BLaER1 treated with 17β-estradiol and CSF1 and Interleukin-3, amounts not matched to agents 10 nM and 100 nM (cell line): ENCODE results near the gene PRKCA.

ENCODE experiments used
- H3K27ac ChIP-seq, 11 experiments: shearing (Covaris generic); formaldehyde crosslinking; 2 replicates each; pipeline ENCODE4 v1.8.1; 2022
- H3K27me3 ChIP-seq, 11 experiments: shearing (Covaris generic); formaldehyde crosslinking; 2 replicates each; pipeline ENCODE4 v1.8.1; 2022
- H3K36me3 ChIP-seq, 11 experiments: shearing (Covaris generic); formaldehyde crosslinking; 2 replicates each; pipeline ENCODE4 v1.8.1; 2022
- H3K4me1 ChIP-seq, 10 experiments: shearing (Covaris generic); formaldehyde crosslinking; 2 replicates each; pipeline ENCODE4 v1.8.1; 2022
- H3K4me2 ChIP-seq, 11 experiments: shearing (Covaris generic); formaldehyde crosslinking; 2 replicates each; pipeline ENCODE4 v1.8.1; 2022
- H3K4me3 ChIP-seq, 10 experiments: shearing (Covaris generic); formaldehyde crosslinking; 2 replicates each; pipeline ENCODE4 v1.8.1; 2022
- H3K9ac ChIP-seq, 11 experiments: shearing (Covaris generic); formaldehyde crosslinking; 2 replicates each; pipeline ENCODE4 v1.8.1; 2022
- H3K9me3 ChIP-seq, 11 experiments: shearing (Covaris generic); formaldehyde crosslinking; replicated peaks in 1 of 11; 2 replicates each; pipeline ENCODE4 v1.8.1; 2022
- H4K20me1 ChIP-seq, 11 experiments: shearing (Covaris generic); formaldehyde crosslinking; 2 replicates each; pipeline ENCODE4 v1.8.1; 2022
- Cebpa-rat ChIP-seq, 11 experiments: shearing (Covaris generic); IDR thresholded peaks; 2 replicates each; pipeline ENCODE4 v1.8.1; 2022

PRKCA gene

GRCh38 chr17:66523378-66524200 lies 221.2 kb downstream of the PRKCA start:
- Histone ChIP-seq H3K27me3 (no peaks in the 10 kb centered on the region), H3K9me3 (peaks cover 0 to 6% (median 0%) of the 10 kb centered on the region in 11 experiments; a peak in 1 of 22 replicates), H3K4me1 (peaks cover 8 to 72% (median 14%) of the 10 kb centered on the region in 10 experiments; a peak in 18 of 20 replicates), H3K4me3 (no peak overlapping the region), H3K4me2 (peak overlapping the region in 3 of 11 experiments; percentile 64 to 90 (median 87); a peak in 5 of 22 replicates), H3K9ac (no peak overlapping the region), H3K36me3 (peaks cover 0 to 37% (median 0%) of the 10 kb centered on the region in 11 experiments; a peak in 5 of 22 replicates), H3K27ac (no peak overlapping the region), H4K20me1 (peaks cover 0 to 30% (median 0%) of the 10 kb centered on the region in 11 experiments; a peak in 2 of 22 replicates)
- no peak for TF ChIP-seq Cebpa-rat (IDR thresholded peaks at IDR 0.05)

GRCh38 chr17:66524877-66525276 lies 222.5 kb downstream of the PRKCA start:
- Histone ChIP-seq H3K9me3 (peaks cover 0 to 6% (median 0%) of the 10 kb centered on the region in 11 experiments; a peak in 1 of 22 replicates), H3K36me3 (peaks cover 0 to 38% (median 0%) of the 10 kb centered on the region in 11 experiments; a peak in 5 of 22 replicates), H3K4me2 (peak overlapping the region in 2 of 11 experiments; percentile 87 to 90; a peak in 3 of 22 replicates), H4K20me1 (peaks cover 0 to 26% (median 0%) of the 10 kb centered on the region in 11 experiments; a peak in 2 of 22 replicates), H3K27ac (no peak overlapping the region), H3K4me1 (peaks cover 8 to 68% (median 12%) of the 10 kb centered on the region in 10 experiments; a peak in 18 of 20 replicates), H3K9ac (no peak overlapping the region), H3K27me3 (no peaks in the 10 kb centered on the region), H3K4me3 (no peak overlapping the region)
- TF ChIP-seq Cebpa-rat (IDR thresholded peaks at IDR 0.05), result no peak

- Histone ChIP-seq H4K20me1 (peaks cover 0 to 29% (median 0%) of the 10 kb centered on the region in 11 experiments; a peak in 2 of 22 replicates), H3K4me2 (peak overlapping the region in 1 of 11 experiments; percentile 17; a peak in 1 of 22 replicates), H3K9me3 (peaks cover 0 to 6% (median 0%) of the 10 kb centered on the region in 11 experiments; a peak in 1 of 22 replicates), H3K36me3 (peaks cover 0 to 43% (median 0%) of the 10 kb centered on the region in 11 experiments; a peak in 5 of 22 replicates), H3K27ac (no peak overlapping the region), H3K9ac (no peak overlapping the region), H3K4me3 (no peak overlapping the region), H3K27me3 (no peaks in the 10 kb centered on the region), H3K4me1 (peaks cover 8 to 68% (median 12%) of the 10 kb centered on the region in 10 experiments; a peak in 18 of 20 replicates)
- TF ChIP-seq Cebpa-rat (IDR thresholded peaks at IDR 0.05), result no peak
Measured at GRCh38 chr17:66525338-66525737, 222.9 kb downstream of the PRKCA start.

- H3K36me3 ChIP-seq, result peaks cover 0 to 58% (median 0%) of the 10 kb centered on the region in 11 experiments; a peak in 5 of 22 replicates
- no peak overlapping the region for H3K4me3 ChIP-seq
- H3K9ac ChIP-seq, result no peak overlapping the region
- H3K27ac ChIP-seq, result no peak overlapping the region
- H3K9me3 ChIP-seq, result peaks cover 0 to 6% (median 0%) of the 10 kb centered on the region in 11 experiments; a peak in 1 of 22 replicates
- H3K27me3 ChIP-seq, result no peaks in the 10 kb centered on the region
- TF ChIP-seq Cebpa-rat (IDR thresholded peaks at IDR 0.05), result no peak
- no peak overlapping the region for H3K4me2 ChIP-seq
- peaks cover 8 to 67% (median 16%) of the 10 kb centered on the region in 10 experiments; a peak in 18 of 20 replicates for H3K4me1 ChIP-seq
- peaks cover 0 to 33% (median 0%) of the 10 kb centered on the region in 11 experiments; a peak in 2 of 22 replicates for H4K20me1 ChIP-seq
Measured at GRCh38 chr17:66526827-66527226, 224.4 kb downstream of the PRKCA start.

- TF ChIP-seq Cebpa-rat (IDR thresholded peaks at IDR 0.05), result no peak
- Histone ChIP-seq H3K4me3 (no peak overlapping the region), H3K4me1 (peaks cover 3 to 67% (median 11%) of the 10 kb centered on the region in 10 experiments; a peak in 16 of 20 replicates), H3K27ac (no peak overlapping the region), H3K27me3 (no peaks in the 10 kb centered on the region), H3K4me2 (no peak overlapping the region), H4K20me1 (peaks cover 0 to 33% (median 0%) of the 10 kb centered on the region in 11 experiments; a peak in 2 of 22 replicates), H3K36me3 (peaks cover 0 to 58% (median 0%) of the 10 kb centered on the region in 11 experiments; a peak in 5 of 22 replicates), H3K9me3 (peaks cover 0 to 6% (median 0%) of the 10 kb centered on the region in 11 experiments; a peak in 1 of 22 replicates), H3K9ac (no peak overlapping the region)
Measured at GRCh38 chr17:66527335-66527734, 224.9 kb downstream of the PRKCA start.

GRCh38 chr17:66531851-66532295 lies 229.5 kb downstream of the PRKCA start:
- Histone ChIP-seq H3K27me3 (no peaks in the 10 kb centered on the region), H3K4me2 (peak overlapping the region in 3 of 11 experiments; percentile 43 to 66 (median 52); a peak in 6 of 22 replicates), H3K4me1 (peaks cover 0 to 79% (median 7%) of the 10 kb centered on the region in 10 experiments; a peak in 11 of 20 replicates), H3K4me3 (no peak overlapping the region), H4K20me1 (peaks cover 0 to 26% (median 0%) of the 10 kb centered on the region in 11 experiments; a peak in 2 of 22 replicates), H3K27ac (no peak overlapping the region), H3K9me3 (no peaks in the 10 kb centered on the region), H3K9ac (no peak overlapping the region), H3K36me3 (peaks cover 0 to 39% (median 0%) of the 10 kb centered on the region in 11 experiments; a peak in 2 of 22 replicates)
- TF ChIP-seq Cebpa-rat (IDR thresholded peaks at IDR 0.05), result no peak

GRCh38 chr17:66533572-66533971 lies 231.2 kb downstream of the PRKCA start:
- H4K20me1 ChIP-seq, result peaks cover 0 to 27% (median 0%) of the 10 kb centered on the region in 11 experiments; a peak in 2 of 22 replicates
- 0 out of 22 replicates have a peak overlapping the region, but pooled peaks of 1 of the 11 experiments have one; percentile 24 for H3K27ac ChIP-seq
- no peak overlapping the region for H3K4me3 ChIP-seq
- no peaks in the 10 kb centered on the region for H3K9me3 ChIP-seq
- H3K4me2 ChIP-seq, result peak overlapping the region in 3 of 11 experiments; percentile 20 to 66 (median 65); a peak in 5 of 22 replicates
- peaks cover 0 to 28% (median 0%) of the 10 kb centered on the region in 11 experiments; a peak in 2 of 22 replicates for H3K36me3 ChIP-seq
- H3K4me1 ChIP-seq, result peaks cover 0 to 96% (median 15%) of the 10 kb centered on the region in 10 experiments; a peak in 12 of 20 replicates
- no peak overlapping the region for H3K9ac ChIP-seq
- no peaks in the 10 kb centered on the region for H3K27me3 ChIP-seq
- TF ChIP-seq Cebpa-rat (IDR thresholded peaks at IDR 0.05), result no peak

- Histone ChIP-seq H3K4me2 (peak overlapping the region in 3 of 11 experiments; percentile 20 to 66 (median 65); a peak in 4 of 22 replicates), H3K27me3 (no peaks in the 10 kb centered on the region), H3K36me3 (peaks cover 0 to 28% (median 0%) of the 10 kb centered on the region in 11 experiments; a peak in 2 of 22 replicates), H3K27ac (no peak overlapping the region), H3K4me3 (no peak overlapping the region), H3K9ac (no peak overlapping the region), H3K4me1 (peaks cover 0 to 99% (median 17%) of the 10 kb centered on the region in 10 experiments; a peak in 12 of 20 replicates), H4K20me1 (peaks cover 0 to 31% (median 0%) of the 10 kb centered on the region in 11 experiments; a peak in 2 of 22 replicates), H3K9me3 (no peaks in the 10 kb centered on the region)
- no peak for TF ChIP-seq Cebpa-rat (IDR thresholded peaks at IDR 0.05)
Measured at GRCh38 chr17:66533986-66534385, 231.6 kb downstream of the PRKCA start.
